ENCODE measurements around the gene CCDC177.

Gene CCDC177

GRCh38 chr14:69531135-69531534, 43.5 kb downstream of the CCDC177 start:
- no peaks in the 10 kb centered on the region for H3K9me3 ChIP-seq (ENCODE audit: control insufficient read depth, insufficient read depth, low read depth, low read length)
- TF ChIP-seq ZBTB11 (tag by site-specific recombination; conservative IDR thresholded peaks at IDR 0.05; ENCODE audit: low read depth): no peak
- TF ChIP-seq ZBTB1 (tag by site-specific recombination; IDR thresholded peaks at IDR 0.05): no peak
- TF ChIP-seq ZNF280C (tag by site-specific recombination; IDR thresholded peaks at IDR 0.05): no peak
- no peak for TF ChIP-seq ZNF311 (tag by site-specific recombination; IDR thresholded peaks at IDR 0.05; ENCODE audit: borderline replicate concordance)
- TF ChIP-seq ZBTB44 (tag by site-specific recombination; IDR thresholded peaks at IDR 0.05): no peak
- TF ChIP-seq ZNF660 (tag by site-specific recombination; IDR thresholded peaks at IDR 0.05): no peak
- TF ChIP-seq ZNF626 (tag by site-specific recombination; IDR thresholded peaks at IDR 0.05): no peak
- TF ChIP-seq ZSCAN23 (tag by site-specific recombination; IDR thresholded peaks at IDR 0.05): no peak
- TF ChIP-seq PRDM6 (tag by site-specific recombination; IDR thresholded peaks at IDR 0.05): no peak
- TF ChIP-seq INSM2 (tag by site-specific recombination; IDR thresholded peaks at IDR 0.05): no peak
- TF ChIP-seq ZNF155 (tag by site-specific recombination; IDR thresholded peaks at IDR 0.05): no peak
- CTCF ChIA-PET: interaction anchor here (1.5 kb wide), 1 partner anchor 49 kb away, joined by 3 read pairs; no protein-coding TSS in a partner anchor
- H3K27ac ChIP-seq (ENCODE audit: extremely low read depth, low read depth, low read length): no peak overlapping the region
- no peaks in the 10 kb centered on the region for H3K36me3 ChIP-seq (ENCODE audit: control insufficient read depth in 2 of 2, insufficient read depth in 1 of 2, low read length in 2 of 2)
- POLR2A ChIA-PET: no interaction called here
- H3K4me3 ChIP-seq (ENCODE audit: low read depth, low read length): no peak overlapping the region
- no peaks in the 10 kb centered on the region for H3K4me1 ChIP-seq (ENCODE audit: control insufficient read depth, insufficient read depth, low read length)

GRCh38 chr14:69530095-69530494, 44.6 kb downstream of the CCDC177 start:
- no peaks in the 10 kb centered on the region for H3K9me3 ChIP-seq (ENCODE audit: control insufficient read depth, insufficient read depth, low read depth, low read length)
- H3K4me3 ChIP-seq (ENCODE audit: low read depth, low read length): no peak overlapping the region
- ChIA-PET CTCF (interaction anchor here (0.9 to 1.5 kb wide), 2 partner anchors 50 to 55 kb away, joined by 3 read pairs; no protein-coding TSS in a partner anchor), POLR2A (no interaction called here)
- no peak overlapping the region for H3K27ac ChIP-seq (ENCODE audit: extremely low read depth, low read depth, low read length)
- no peaks in the 10 kb centered on the region for H3K36me3 ChIP-seq (ENCODE audit: control insufficient read depth in 2 of 2, insufficient read depth in 1 of 2, low read length in 2 of 2)
- H3K4me1 ChIP-seq (ENCODE audit: control insufficient read depth, insufficient read depth, low read length): no peaks in the 10 kb centered on the region
- TF ChIP-seq ZFP3 (tag by site-specific recombination; IDR thresholded peaks at IDR 0.05; ENCODE audit: low read depth) (no peak), ZNF768 (tag by site-specific recombination; IDR thresholded peaks at IDR 0.05) (no peak), ZNF404 (tag by site-specific recombination; IDR thresholded peaks at IDR 0.05) (no peak), ZNF132 (tag by site-specific recombination; IDR thresholded peaks at IDR 0.05; ENCODE audit: borderline replicate concordance) (no peak), ZSCAN16 (tag by site-specific recombination; IDR thresholded peaks at IDR 0.05) (no peak), TCF7L2 (IDR thresholded peaks at IDR 0.05; ENCODE audit: borderline replicate concordance, low read depth, low read length) (no peak), ZNF776 (tag by site-specific recombination; IDR thresholded peaks at IDR 0.05; ENCODE audit: borderline replicate concordance) (no peak), ZNF280D (tag by site-specific recombination; IDR thresholded peaks at IDR 0.05) (no peak), ZFP41 (tag by site-specific recombination; IDR thresholded peaks at IDR 0.05; ENCODE audit: borderline replicate concordance) (no peak), ZFP37 (tag by site-specific recombination; IDR thresholded peaks at IDR 0.05) (no peak), ZNF549 (tag by site-specific recombination; IDR thresholded peaks at IDR 0.05) (no peak)

Measured in HEK293 (cell line).